Right cardiac atrium (tissue), 5 donors: Measurements from ENCODE around the gene BPIFA2. TPM values are rescaled to one million over a fixed set of nuclear protein-coding genes. Genes with fewer than 3 reads are reported as not detected.
"Not testable (repeated sequence)": the region's sequence is repeated elsewhere in the genome, so short reads cannot be mapped to it uniquely, and the experiment has no call there.

ENCODE experiments used
- ATAC-seq, 2 donors: fragments of 200-7000 bp; cut with Tn5 transposase; one replicate each; pipeline versions ENCODE4 v1.8.0 to v1.9.1; 2020; ENCODE audit warnings: moderate library complexity in 2 of 2, mild to moderate bottlenecking in 1 of 2
- DNase-seq, 3 donors: peaks; one replicate each; pipeline ENCODE4 v3.0.0-alpha.2; 2020
- H3K27ac ChIP-seq: one replicate; pipeline ENCODE4 v1.5.1; 2013; ENCODE audit warnings: mild to moderate bottlenecking, low read length, control low read depth, moderate library complexity
- H3K27me3 ChIP-seq: one replicate; pipeline ENCODE4 v1.6.1; 2013; ENCODE audit not compliant: control insufficient read depth, insufficient read depth
- H3K4me1 ChIP-seq: one replicate; pipeline ENCODE4 v1.6.1; 2013; ENCODE audit warnings: low read length; ENCODE audit not compliant: control insufficient read depth, insufficient read depth
- H3K4me3 ChIP-seq: one replicate; pipeline ENCODE4 v1.5.1; 2013; ENCODE audit warnings: low read length, control low read depth
- H3K9me3 ChIP-seq: one replicate; pipeline ENCODE4 v1.6.1; 2013; ENCODE audit warnings: low read length; ENCODE audit not compliant: control insufficient read depth
- WGBS: extraction: QIAGEN DNeasy Blood & Tissue Kit; methylation state at CpG from one replicate; pipeline ENCODE4 v1.1.7; 2013; 5-methylcytosine and 5-hydroxymethylcytosine counted together
- intact Hi-C, 4 donors: fragments of 100-400 bp; cut with DNase I; formaldehyde crosslinking; loops; one replicate each; pipeline versions ENCODE4 v1.11.0 to v1.14.0; 2022 to 2023
- polyA plus RNA-seq: library from polyadenylated mRNA; stranded (reverse); fragments of 200-250 nt; gene quantifications from one replicate; pipeline ENCODE4 v1.2.3, GENCODE V29; 2013
- total RNA-seq, 4 donors: library from RNA; stranded (reverse); fragmentation: NEBNext Ultra II Directional; extraction: Animal tissue kit (Norgen Biotek cat#: 25700); gene quantifications; one replicate each; pipeline ENCODE4 v1.2.1, GENCODE V29; 2021
- donor health status: healthy with polysubstance abuse.
- donor health status: DM: no; HTN: yes; CAD: no.
- donor health status: DM: no; HTN: no; CAD: no.
- donor health status: DM: no; HTN: yes; CAD: no; lungs with severe emphysema.
- donor health status: DM: yes; HTN: yes; CAD: no.

Gene BPIFA2
- total and polyA plus RNA-seq, 5 donors = not detected

DNA sequence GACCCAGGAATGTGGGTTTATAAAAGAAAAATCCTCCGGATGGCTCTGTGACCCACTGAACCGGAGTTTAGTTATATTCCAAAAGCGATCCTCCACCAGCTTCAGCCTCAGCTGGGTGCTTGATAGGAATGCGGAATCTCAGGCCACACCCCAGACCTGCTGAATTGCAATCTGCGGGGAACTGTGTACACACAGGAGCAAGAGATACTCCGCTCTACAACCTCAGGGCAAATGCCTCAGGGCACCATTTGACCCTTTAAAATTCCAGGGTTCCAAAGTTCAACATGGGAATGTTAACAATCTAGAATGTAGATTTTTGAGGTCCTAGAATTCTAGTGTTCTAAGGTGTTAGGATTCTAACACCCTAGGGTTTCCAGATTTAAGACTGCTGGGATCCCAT is 10.8 kb downstream of the BPIFA2 start:
- whole genome bisulfite sequencing = 73% methylated on average over 6 of the region's 6 CpGs
- intact Hi-C loops = no loop called here
- Histone ChIP-seq H3K27me3 (no peaks in the 10 kb centered on the region), H3K4me3 (no peak overlapping the region), H3K4me1 (no peaks in the 10 kb centered on the region), H3K27ac (no peak overlapping the region), H3K9me3 (no peaks in the 10 kb centered on the region)
- no peak for ATAC-seq
- DNase-seq = no peak

DNA sequence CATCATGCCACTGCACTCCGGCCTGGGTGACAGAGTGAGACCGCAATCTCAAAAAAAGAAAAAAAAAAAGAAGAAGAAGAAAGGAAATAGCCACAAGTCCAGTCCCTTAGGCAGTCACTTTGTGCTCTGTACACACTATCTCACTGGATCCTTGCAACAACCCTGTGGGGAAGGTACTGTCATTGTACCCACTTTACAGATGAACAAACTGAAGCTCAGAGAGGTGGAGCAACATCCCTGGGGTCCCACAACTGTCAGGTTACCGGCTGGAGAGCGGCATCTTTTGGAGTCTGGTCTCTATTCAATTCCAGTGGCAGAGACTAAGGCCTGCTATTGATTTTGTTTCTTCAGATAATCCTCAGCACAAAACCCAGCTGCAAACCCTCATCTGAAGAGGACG is 12.2 kb downstream of the BPIFA2 start:
- 87% methylated on average over 5 of the region's 5 CpGs for WGBS
- no peak overlapping the region for H3K4me3 ChIP-seq
- no peak overlapping the region for H3K27ac ChIP-seq
- H3K9me3 ChIP-seq = no peaks in the 10 kb centered on the region
- H3K4me1 ChIP-seq = no peaks in the 10 kb centered on the region
- intact Hi-C loops = no loop called here
- no peaks in the 10 kb centered on the region for H3K27me3 ChIP-seq
- DNase-seq (no peak), ATAC-seq (no peak)

DNA sequence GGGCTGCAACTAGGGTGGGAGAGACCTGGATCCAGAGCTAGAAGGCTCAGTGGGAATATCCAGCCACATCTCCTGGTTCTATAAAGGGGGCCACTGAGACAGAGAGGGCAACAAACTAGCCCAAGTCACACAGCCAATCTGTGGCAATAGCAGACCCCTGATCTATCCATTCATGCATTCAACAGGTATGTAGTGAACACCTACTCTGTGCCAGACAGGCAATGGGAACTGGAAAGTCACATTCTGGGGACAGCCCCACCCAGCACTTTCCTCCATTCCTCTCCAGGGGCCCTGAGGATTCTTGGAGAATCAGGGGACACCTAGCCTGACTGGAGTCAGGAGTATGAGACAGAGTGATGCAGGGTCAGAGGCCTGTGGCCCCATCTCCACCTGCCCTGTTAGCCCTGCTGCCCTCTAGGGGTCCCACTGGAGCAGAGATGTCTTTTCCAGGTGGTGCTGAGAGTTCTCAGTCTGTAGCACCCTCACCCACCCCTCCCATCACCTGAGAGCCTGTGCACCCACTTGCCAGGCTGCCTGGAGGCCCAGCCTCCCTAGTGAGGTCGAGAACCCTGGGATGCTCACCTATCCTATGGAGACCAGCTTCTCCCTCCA is 13.6 kb downstream of the BPIFA2 start:
- no peak overlapping the region for H3K4me3 ChIP-seq
- intact Hi-C loops = no loop called here
- WGBS = 43% methylated on average over 1 of the region's 1 CpG

DNA sequence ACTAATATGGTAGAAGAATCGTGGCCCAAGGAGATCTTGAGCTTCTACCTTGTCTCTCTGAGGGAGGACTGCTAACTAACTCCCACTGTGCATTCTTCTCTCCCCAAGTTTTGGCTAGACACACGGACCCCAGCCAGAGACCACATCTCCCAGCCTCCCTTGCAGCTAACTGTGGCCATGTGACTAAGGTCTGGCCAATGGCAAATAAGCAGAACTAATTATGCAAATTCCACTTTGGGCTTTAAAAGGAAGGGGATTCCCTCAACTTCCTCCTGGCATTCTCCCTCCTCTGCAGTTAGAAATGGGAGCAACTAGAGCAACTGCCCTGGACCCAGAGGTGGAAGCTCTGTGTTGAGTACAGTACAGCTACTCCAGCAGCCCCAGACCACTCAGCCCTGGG is 15.4 kb downstream of the BPIFA2 start:
- intact Hi-C loops = no loop called here
- no peak for DNase-seq
- 78% methylated on average over 2 of the region's 2 CpGs for WGBS

More for the DNA sequence above, 13.6 kb downstream of the BPIFA2 start:
- Histone ChIP-seq H3K27me3 (no peaks in the 10 kb centered on the region), H3K9me3 (no peaks in the 10 kb centered on the region), H3K27ac (no peak overlapping the region), H3K4me1 (no peaks in the 10 kb centered on the region)
- ATAC-seq (no peak), DNase-seq (no peak)

DNA sequence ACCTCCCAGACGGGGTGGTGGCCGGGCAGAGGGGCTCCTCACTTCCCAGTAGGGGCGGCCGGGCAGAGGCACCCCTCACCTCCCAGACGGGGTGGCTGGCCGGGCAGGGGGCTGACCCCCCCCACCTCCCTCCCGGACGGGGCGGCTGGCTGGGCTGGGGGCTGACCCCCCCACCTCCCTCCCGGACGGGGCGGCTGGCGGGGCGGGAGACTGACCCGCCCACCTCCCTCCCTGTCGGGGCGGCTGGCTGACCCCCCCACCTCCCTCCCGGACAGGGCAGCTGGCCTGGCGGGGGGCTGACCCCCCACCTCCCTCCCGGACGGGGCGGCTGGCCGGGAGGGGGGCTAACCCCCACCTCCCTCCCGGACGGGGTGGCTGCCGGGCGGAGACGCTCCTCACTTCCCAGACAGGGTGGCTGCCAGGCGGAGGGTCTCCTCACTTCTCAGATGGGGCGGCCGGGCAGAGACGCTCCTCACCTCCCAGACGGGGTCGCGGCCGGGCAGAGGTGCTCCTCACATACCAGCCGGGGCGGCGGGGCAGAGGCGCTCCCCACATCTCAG is 17.2 kb downstream of the BPIFA2 start:
- DNase-seq = peak in 1 of 3 donors; percentile 65
- H3K4me3 ChIP-seq, H3K9me3 ChIP-seq, H3K27me3 ChIP-seq, intact Hi-C loops, H3K27ac ChIP-seq, H3K4me1 ChIP-seq, ATAC-seq: not testable (repeated sequence)
- WGBS = 93% methylated on average over 33 of the region's 40 CpGs

More for the DNA sequence above, 15.4 kb downstream of the BPIFA2 start:
- Histone ChIP-seq H3K27ac (no peak overlapping the region), H3K4me1 (no peaks in the 10 kb centered on the region), H3K27me3 (no peaks in the 10 kb centered on the region), H3K4me3 (no peak overlapping the region), H3K9me3 (no peaks in the 10 kb centered on the region)
- no peak for ATAC-seq

DNA sequence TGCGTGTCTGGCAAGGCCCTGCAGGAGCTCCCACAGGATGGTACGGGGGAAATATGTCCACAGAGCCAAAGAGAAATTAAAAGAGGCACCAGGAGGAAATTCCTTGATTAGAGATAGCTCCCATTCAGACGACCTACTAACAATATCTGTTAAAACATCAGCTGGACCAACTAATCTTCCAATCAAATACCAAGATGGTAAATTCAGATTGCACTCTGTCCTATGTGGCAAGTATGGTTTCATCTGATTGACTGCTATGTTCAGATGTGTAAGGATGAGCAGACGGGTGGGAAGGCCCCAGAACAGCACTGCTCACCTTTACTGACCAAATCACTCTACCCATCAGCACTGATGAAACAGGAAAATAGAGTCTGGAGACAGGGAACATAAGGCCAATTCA is 19.5 kb downstream of the BPIFA2 start:
- 68% methylated on average over 4 of the region's 4 CpGs for WGBS
- H3K9me3 ChIP-seq = no peaks in the 10 kb centered on the region
- no peak overlapping the region for H3K27ac ChIP-seq
- no peaks in the 10 kb centered on the region for H3K4me1 ChIP-seq
- H3K27me3 ChIP-seq = no peaks in the 10 kb centered on the region
- H3K4me3 ChIP-seq = no peak overlapping the region
- intact Hi-C loops = no loop called here
- ATAC-seq = no peak
- DNase-seq = no peak

DNA sequence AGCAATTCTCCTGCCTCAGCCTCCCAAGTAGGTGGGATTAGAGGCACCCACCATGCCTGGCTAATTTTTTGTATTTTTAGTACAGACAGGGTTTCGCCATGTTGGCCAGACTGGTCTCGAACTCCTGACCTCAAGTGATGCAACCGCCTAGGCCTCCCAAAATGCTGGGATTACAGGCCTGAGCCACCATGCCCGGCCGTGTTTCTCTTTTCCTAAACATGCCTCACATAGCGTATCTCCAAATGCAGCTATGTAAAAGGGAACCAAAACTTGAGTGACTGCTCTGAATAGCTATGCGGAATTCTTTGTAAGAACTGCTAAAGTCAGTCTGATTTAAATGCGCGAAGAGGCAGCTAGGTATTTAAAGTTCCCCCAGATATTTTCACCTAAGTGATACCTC is 20.5 kb downstream of the BPIFA2 start:
- intact Hi-C loops = no loop called here
- 83% methylated on average over 9 of the region's 9 CpGs for WGBS
- DNase-seq (no peak), ATAC-seq (no peak)
- Histone ChIP-seq H3K27ac (no peak overlapping the region), H3K27me3 (no peaks in the 10 kb centered on the region), H3K4me3 (no peak overlapping the region), H3K4me1 (no peaks in the 10 kb centered on the region), H3K9me3 (no peaks in the 10 kb centered on the region)

DNA sequence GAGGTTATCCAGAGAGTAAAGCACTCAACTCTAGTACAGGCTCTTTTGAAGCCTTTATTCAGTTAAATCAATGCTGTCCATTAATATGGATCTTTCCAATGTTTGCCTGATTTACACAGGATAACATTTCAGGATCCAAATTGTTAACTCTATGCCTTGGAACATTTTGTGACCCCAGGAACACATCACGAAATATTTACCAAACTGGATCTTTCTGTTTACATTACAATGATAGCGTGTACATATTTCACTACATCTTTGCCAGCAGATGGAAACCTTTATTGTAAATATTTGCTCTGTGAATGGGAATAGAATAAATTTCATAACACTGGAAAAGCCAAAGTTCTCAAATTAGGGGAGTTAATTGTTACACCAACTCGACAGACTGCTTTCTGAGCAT is 23.5 kb downstream of the BPIFA2 start:
- no peak overlapping the region for H3K27ac ChIP-seq
- no peak for ATAC-seq
- 53% methylated on average over 3 of the region's 3 CpGs for WGBS
- H3K9me3 ChIP-seq = no peaks in the 10 kb centered on the region
- no peaks in the 10 kb centered on the region for H3K4me1 ChIP-seq
- intact Hi-C loops = no loop called here
- no peak for DNase-seq
- H3K27me3 ChIP-seq = no peaks in the 10 kb centered on the region
- no peak overlapping the region for H3K4me3 ChIP-seq

DNA sequence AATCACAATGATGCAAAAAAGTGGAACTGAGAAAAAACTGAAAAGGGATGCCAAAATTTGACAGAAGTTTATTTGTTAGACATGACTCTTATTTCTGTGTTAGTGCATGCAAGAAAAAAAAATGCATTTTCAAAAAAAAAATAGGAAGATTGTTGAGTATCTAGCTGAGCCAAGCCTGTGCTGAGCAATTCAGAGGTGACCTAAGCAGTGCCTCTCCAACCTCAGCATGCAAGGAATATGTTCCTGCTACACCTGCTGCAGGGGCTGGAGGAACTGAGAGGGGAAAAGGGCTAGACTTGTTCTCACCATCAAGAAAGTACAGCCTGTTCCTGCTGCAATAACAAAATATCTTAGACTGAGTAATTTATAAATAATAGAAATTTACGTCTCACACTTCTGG is 24.0 kb downstream of the BPIFA2 start:
- intact Hi-C loops = no loop called here
- ATAC-seq (no peak), DNase-seq (no peak)
- 88% methylated on average over 1 of the region's 1 CpG for WGBS
- no peak overlapping the region for H3K4me3 ChIP-seq
- H3K9me3 ChIP-seq = no peaks in the 10 kb centered on the region
- no peaks in the 10 kb centered on the region for H3K4me1 ChIP-seq
- no peak overlapping the region for H3K27ac ChIP-seq
- H3K27me3 ChIP-seq = no peaks in the 10 kb centered on the region

DNA sequence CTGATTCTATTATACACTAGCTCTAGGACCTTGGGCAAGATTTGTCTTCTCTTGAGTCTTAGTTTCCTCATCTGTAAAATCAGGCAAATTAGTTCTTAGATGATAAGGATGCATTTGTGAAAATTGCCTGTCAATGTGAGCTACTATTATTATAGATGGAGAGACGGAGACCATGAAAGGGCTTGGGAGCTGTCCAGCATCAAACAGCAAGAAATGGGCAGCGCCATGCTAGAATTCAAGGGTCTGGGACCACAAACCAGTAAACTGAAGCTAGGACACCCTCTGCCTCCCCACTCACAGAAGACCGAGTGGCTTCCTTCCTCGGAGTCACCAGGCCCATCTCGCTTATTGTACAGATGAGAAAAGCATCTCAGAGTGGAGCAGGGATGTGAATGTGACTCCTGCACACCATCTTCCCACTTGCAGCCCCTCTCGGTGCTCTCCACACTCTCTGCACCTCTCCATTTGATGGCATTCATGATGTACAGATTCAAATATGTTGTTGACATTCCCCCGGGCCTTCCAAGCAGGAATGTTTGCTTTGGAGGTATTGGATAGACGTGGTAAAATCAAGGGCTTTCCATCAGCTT is 25.0 kb downstream of the BPIFA2 start:
- H3K9me3 ChIP-seq = no peaks in the 10 kb centered on the region
- no peaks in the 10 kb centered on the region for H3K4me1 ChIP-seq
- no peak overlapping the region for H3K4me3 ChIP-seq
- intact Hi-C loops = no loop called here
- no peak overlapping the region for H3K27ac ChIP-seq
- no peaks in the 10 kb centered on the region for H3K27me3 ChIP-seq
- DNase-seq (no peak), ATAC-seq (no peak)
- WGBS = 65% methylated on average over 8 of the region's 8 CpGs

DNA sequence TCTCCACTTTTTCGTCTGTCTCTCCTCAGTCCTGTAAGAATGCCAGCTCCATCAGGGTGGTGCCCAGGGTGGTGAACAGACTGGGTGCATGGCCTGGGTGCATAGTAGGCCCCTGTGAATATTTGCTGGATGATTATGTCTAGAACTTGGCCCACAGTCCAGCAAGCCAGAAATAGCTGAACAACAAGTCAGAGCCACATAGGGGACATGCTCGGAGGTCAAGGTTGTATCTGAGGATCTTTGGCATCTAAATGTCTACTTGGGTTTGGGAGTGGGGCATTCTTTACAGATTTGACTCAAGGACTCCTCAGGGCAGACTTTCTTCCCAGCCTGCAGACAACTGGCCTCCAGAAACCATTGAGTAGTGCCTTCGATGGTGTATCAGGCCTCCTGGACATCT is 31.1 kb downstream of the BPIFA2 start:
- WGBS = 80% methylated on average over 3 of the region's 3 CpGs
- intact Hi-C loops = no loop called here
- H3K27ac ChIP-seq = no peak overlapping the region
- DNase-seq (no peak), ATAC-seq (no peak)
- no peak overlapping the region for H3K4me3 ChIP-seq
- no peaks in the 10 kb centered on the region for H3K27me3 ChIP-seq
- no peaks in the 10 kb centered on the region for H3K4me1 ChIP-seq
- H3K9me3 ChIP-seq = no peaks in the 10 kb centered on the region
